Heart right ventricle (tissue), 16 donors: ENCODE results near the gene ORC5. TPM values are rescaled to one million over a fixed set of nuclear protein-coding genes. Genes with fewer than 3 reads are reported as not detected.

Source experiments
- ATAC-seq, 8 donors: fragments of 200-7000 bp; cut with Tn5 transposase; one replicate each; pipeline ENCODE4 v1.9.1; 2020; ENCODE audit warnings: mild to moderate bottlenecking in 8 of 8, moderate library complexity in 8 of 8, moderate number of reproducible peaks in 1 of 8
- DNase-seq, 2 donors: peaks; one replicate each; pipeline ENCODE4 v3.0.0-alpha.2; 2020
- H3K27ac ChIP-seq, 10 donors: fragments of 200-600 bp; sonication (generic) in 2 of 10; one replicate each; pipeline versions ENCODE4 v1.5.0 to v1.8.0; 2020 to 2022; ENCODE audit warnings: mild to moderate bottlenecking in 3 of 10
- H3K27me3 ChIP-seq, 7 donors: fragments of 200-600 bp; one replicate each; pipeline ENCODE4 v1.8.0; 2021 to 2022; ENCODE audit warnings: mild to moderate bottlenecking in 2 of 7
- H3K36me3 ChIP-seq, 9 donors: fragments of 200-600 bp; sonication (generic) in 1 of 9; one replicate each; pipeline versions ENCODE4 v1.5.0 to v1.8.0; 2020 to 2022; ENCODE audit warnings: mild to moderate bottlenecking in 2 of 9
- H3K4me1 ChIP-seq, 9 donors: fragments of 200-600 bp; sonication (generic) in 1 of 9; one replicate each; pipeline versions ENCODE4 v1.5.0 to v1.8.0; 2020 to 2022; ENCODE audit warnings: mild to moderate bottlenecking in 4 of 9
- H3K4me3 ChIP-seq, 10 donors: fragments of 200-600 bp; sonication (generic) in 2 of 10; one replicate each; pipeline versions ENCODE4 v1.5.0 to v1.8.0; 2020 to 2022; ENCODE audit warnings: mild to moderate bottlenecking in 7 of 10, moderate library complexity in 2 of 10
- H3K9me3 ChIP-seq, 11 donors: fragments of 200-600 bp in 10 of 11; sonication (generic) in 2 of 11; one replicate each; pipeline versions ENCODE4 v1.5.0 to v1.8.0; 2013 to 2022; ENCODE audit warnings: mild to moderate bottlenecking in 2 of 11, control low read depth in 1 of 11, moderate library complexity in 1 of 11
- CTCF ChIP-seq, 9 donors: fragments of 200-600 bp; sonication (generic) in 2 of 9; IDR thresholded peaks; one replicate each; pipeline versions ENCODE4 v1.5.0 to v1.8.0; 2021 to 2022; ENCODE audit warnings: antibody characterized with exemption in 9 of 9, mild to moderate bottlenecking in 5 of 9, moderate library complexity in 1 of 9
- WGBS, 2 donors: extraction: QIAGEN DNeasy Blood & Tissue Kit; methylation state at CpG; one replicate each; pipeline ENCODE4 v1.1.7; 2013; ENCODE audit warnings: inconsistent platforms in 1 of 2; 5-methylcytosine and 5-hydroxymethylcytosine counted together
- intact Hi-C, 10 donors: fragments of 100-400 bp; cut with DNase I; formaldehyde crosslinking; loops; one replicate each; pipeline versions ENCODE4 v1.11.1 to v1.14.2; 2022
- polyA plus RNA-seq, 2 donors: library from polyadenylated mRNA; stranded (reverse); fragments of 200-250 nt; gene quantifications; one replicate each; pipeline ENCODE4 v1.2.3, GENCODE V29; 2013
- total RNA-seq, 10 donors: library from RNA; stranded (reverse); fragmentation: NEBNext Ultra II Directional in 3 of 10; extraction: Animal tissue kit (Norgen Biotek cat#: 25700) in 3 of 10; gene quantifications; one replicate each; pipeline versions ENCODE4 v1.2.1 to v1.2.4, GENCODE V29; 2021 to 2023
- donor health status: Arrhythmogenic right ventricular cardiomyopathy.
- donor health status: ischemic (EF 13 %, LVEDD 7.1; RV severe dilation, severe dysfunction).
- donor health status: healthy with polysubstance abuse.
- donor health status: DM: no; HTN: yes; CAD: no.
- donor health status: DM: no; HTN: no; CAD: no.
- donor health status: ischemic (EF 25% LVEDD 6.9; RV normal size, moderate dysfunction).
- donor health status: ischemic (EF 25% LVEDD 5.7; RV mildly dilated, moderate dysfunction).
- donor health status: healthy.
- donor health status: DM: yes; HTN: yes; CAD: no.
- donor health status: Ischemic cardiomyopathy.
- donor health status: ischemic (EF 35%, LVEDD 5.7; RV mildly dilated, moderate dysfunction).
- donor health status: nonischemic (EF 11% LVEDD 7.7; RV severe dilation, severe dysfunction).
- donor health status: DM: yes; HTN: yes; CAD: no.
- donor health status: PGD.
- donor health status: ischemic (EF 29% LVEDD 5.4; RV normal size, mild dysfunction).
- donor health status: nonischemic (EF 23%, LVEDD 6.1; RV moderate dilation, normal function).

Gene ORC5
- total and polyA plus RNA-seq, 12 donors = 3.2 to 12.0 (median 6.9) TPM

GRCh38 chr7:104098890-104099289 is 108.9 kb downstream of the ORC5 start:
- Histone ChIP-seq H3K27me3 (no peaks in the 10 kb centered on the region), H3K4me1 (no peaks in the 10 kb centered on the region), H3K36me3 (no peaks in the 10 kb centered on the region), H3K27ac (no peak overlapping the region), H3K4me3 (no peak overlapping the region), H3K9me3 (no peaks in the 10 kb centered on the region)
- no peak for ATAC-seq
- TF ChIP-seq CTCF (IDR thresholded peaks at IDR 0.05) = no peak
- intact Hi-C loops = no loop called here
- 90 to 96% methylated on average over 1 of the region's 1 CpG for WGBS, 2 donors
- DNase-seq = no peak

GRCh38 chr7:104096683-104097082 is 111.1 kb downstream of the ORC5 start:
- no peak overlapping the region for H3K27ac ChIP-seq
- intact Hi-C loops = no loop called here
- 76 to 80% methylated on average over 6 of the region's 6 CpGs for WGBS, 2 donors
- no peak for ATAC-seq
- no peak for DNase-seq
- H3K36me3 ChIP-seq = no peaks in the 10 kb centered on the region
- TF ChIP-seq CTCF (IDR thresholded peaks at IDR 0.05) = no peak
- H3K4me1 ChIP-seq = no peaks in the 10 kb centered on the region
- no peak overlapping the region for H3K4me3 ChIP-seq
- no peaks in the 10 kb centered on the region for H3K9me3 ChIP-seq
- peaks cover 0 to 6% (median 0%) of the 10 kb centered on the region in 7 donors for H3K27me3 ChIP-seq

- Histone ChIP-seq H3K9me3 (no peaks in the 10 kb centered on the region), H3K27ac (no peak overlapping the region), H3K27me3 (peaks cover 0 to 20% (median 0%) of the 10 kb centered on the region in 7 donors), H3K4me3 (no peak overlapping the region), H3K4me1 (no peaks in the 10 kb centered on the region), H3K36me3 (no peaks in the 10 kb centered on the region)
- no peak for ATAC-seq
- 67 to 76% methylated on average over 6 of the region's 6 CpGs for WGBS, 2 donors
- no peak for DNase-seq
- intact Hi-C loops = no loop called here
- TF ChIP-seq CTCF (IDR thresholded peaks at IDR 0.05) = no peak
Measured at GRCh38 chr7:104093127-104093526, 114.7 kb downstream of the ORC5 start.

- Histone ChIP-seq H3K4me3 (no peak overlapping the region), H3K9me3 (no peaks in the 10 kb centered on the region), H3K36me3 (no peaks in the 10 kb centered on the region), H3K4me1 (no peaks in the 10 kb centered on the region), H3K27ac (no peak overlapping the region), H3K27me3 (peaks cover 0 to 20% (median 0%) of the 10 kb centered on the region in 7 donors)
- TF ChIP-seq CTCF (IDR thresholded peaks at IDR 0.05) = no peak
- no peak for ATAC-seq
- 47 to 49% methylated on average over 4 of the region's 4 CpGs for WGBS, 2 donors
- intact Hi-C loops = no loop called here
- no peak for DNase-seq
Measured at GRCh38 chr7:104091242-104091641, 116.6 kb downstream of the ORC5 start.
